A549 (cell line): ENCODE measurements around the gene PLA2G4A. TPM values are rescaled to one million over a fixed set of nuclear protein-coding genes. Genes with fewer than 3 reads are reported as not detected.

Experiments used
- ATAC-seq, 2 experiments: fragments of 200-7000 bp in 1 of 2; fragments of >200 bp in 1 of 2; cut with Nextera tagmentation in 1 of 2; cut with Tn5 transposase in 1 of 2; 3 replicates each; pipeline versions ENCODE4 v1.8.0 to v1.9.1; 2018 to 2020; ENCODE audit warnings: mild to moderate bottlenecking in 1 of 2, moderate library complexity in 1 of 2
- CTCF ChIA-PET: fragments of 300-600 bp; sonication (Branson Sonifier 250); formaldehyde crosslinking; extraction: SDS; loops from one replicate; lab custom pipeline; 2021; ENCODE audit warnings: antibody characterized with exemption, inconsistent platforms; lab: Yijun Ruan, JAX
- POLR2A ChIA-PET: fragments of 350-600 bp; formaldehyde crosslinking; extraction: SDS; loops from one replicate; lab custom pipeline; 2021; ENCODE audit warnings: antibody characterized with exemption, inconsistent platforms; lab: Yijun Ruan, JAX
- DNase-seq, 2 experiments: peaks; one replicate each; pipeline versions ENCODE4 v3.0.0 to v3.0.0-alpha.2; 2011 to 2016; ENCODE audit warnings: low read depth in 1 of 2, low spot score in 1 of 2
- FAIRE-seq: peaks from 2 replicates; lab custom pipeline; 2011; peaks lifted over from hg19 to GRCh38; lab: Jason Lieb, UNC
- H3K27ac ChIP-seq, 2 experiments: fragments of >200 bp; sonication (Bioruptor Twin); formaldehyde crosslinking; 3 replicates each; pipeline ENCODE4 v1.5.1; 2016 to 2017
- H3K4me1 ChIP-seq: fragments of >200 bp; sonication (Bioruptor Twin); formaldehyde crosslinking; 3 replicates; pipeline ENCODE4 v1.6.1; 2016
- H3K4me2 ChIP-seq: fragments of >200 bp; sonication (Bioruptor Twin); formaldehyde crosslinking; 3 replicates; pipeline ENCODE4 v1.6.1; 2016
- H3K4me3 ChIP-seq: fragments of >200 bp; sonication (Bioruptor Twin); formaldehyde crosslinking; 3 replicates; pipeline ENCODE4 v1.5.1; 2016
- H3K9me3 ChIP-seq: fragments of >200 bp; sonication (Bioruptor Twin); formaldehyde crosslinking; 3 replicates; pipeline ENCODE4 v1.6.1; 2016
- BHLHE40 ChIP-seq: IDR thresholded peaks from 2 replicates; pipeline ENCODE4 v1.6.1; 2012; ENCODE audit warnings: low read depth, low read length, inconsistent platforms
- CBX2 ChIP-seq: fragments of 200-600 bp; sonication (generic); IDR thresholded peaks from 2 replicates; pipeline ENCODE4 v1.6.1; 2016; ENCODE audit warnings: low read depth, mild to moderate bottlenecking, borderline replicate concordance
- CBX8 ChIP-seq: fragments of 200-600 bp; sonication (generic); IDR thresholded peaks from 2 replicates; pipeline ENCODE4 v1.6.1; 2016
- CHD2 ChIP-seq: fragments of 150-350 bp; IDR thresholded peaks from 2 replicates; pipeline ENCODE4 v1.6.1; 2014; ENCODE audit warnings: low read length; ENCODE audit not compliant: partially characterized antibody
- EHF ChIP-seq: fragments of 250-450 bp; sonication (Bioruptor Pico); IDR thresholded peaks from 2 replicates; pipeline ENCODE4 v1.5.0; 2020; ENCODE audit warnings: mild to moderate bottlenecking
- EHMT2 ChIP-seq: fragments of 200-600 bp; sonication (generic); IDR thresholded peaks from 2 replicates; pipeline ENCODE4 v1.6.1; 2016; ENCODE audit warnings: antibody characterized with exemption, low read depth, mild to moderate bottlenecking, moderate library complexity
- FOSB ChIP-seq: fragments of 250-450 bp; sonication (Bioruptor Pico); IDR thresholded peaks from 2 replicates; pipeline ENCODE4 v1.5.0; 2020; ENCODE audit warnings: mild to moderate bottlenecking, moderate library complexity
- FOSL2 ChIP-seq, 2 experiments: fragments of 450-650 bp in 1 of 2; fragments of >200 bp in 1 of 2; sonication (Bioruptor Twin) in 1 of 2; formaldehyde crosslinking; IDR thresholded peaks; 2 replicates each; pipeline versions ENCODE4 v1.5.0 to v1.6.1; 2016 to 2020; ENCODE audit warnings: mild to moderate bottlenecking in 1 of 2, moderate library complexity in 1 of 2
- GATA3 ChIP-seq: IDR thresholded peaks from 2 replicates; pipeline ENCODE4 v1.6.1; 2012; ENCODE audit warnings: borderline replicate concordance
- HEYL ChIP-seq: fragments of 250-450 bp; sonication (Bioruptor Pico); IDR thresholded peaks from 2 replicates; pipeline ENCODE4 v1.8.0; 2021; ENCODE audit warnings: mild to moderate bottlenecking, moderate library complexity
- HOXB13 ChIP-seq: fragments of 250-450 bp; sonication (Bioruptor Pico); IDR thresholded peaks from 2 replicates; pipeline ENCODE4 v1.5.0; 2020; ENCODE audit warnings: low read depth, mild to moderate bottlenecking, moderate library complexity
- JUNB ChIP-seq: fragments of >200 bp; sonication (Bioruptor Twin); formaldehyde crosslinking; IDR thresholded peaks from 2 replicates; pipeline ENCODE4 v1.6.1; 2016
- MAFK ChIP-seq: fragments of 450-650 bp; IDR thresholded peaks from 2 replicates; pipeline ENCODE4 v1.6.1; 2014; ENCODE audit not compliant: partially characterized antibody
- MAZ ChIP-seq: fragments of 150-350 bp; IDR thresholded peaks from 2 replicates; pipeline ENCODE4 v1.6.1; 2014; ENCODE audit warnings: antibody characterized with exemption, low read depth, low read length, borderline replicate concordance
- MYC ChIP-seq: IDR thresholded peaks from 2 replicates; pipeline ENCODE4 v1.6.1; 2012; ENCODE audit warnings: mild to moderate bottlenecking, inconsistent platforms, low read length, improper control_type of control experiment, borderline replicate concordance
- NFE2L2 ChIP-seq: fragments of 150-350 bp; conservative IDR thresholded peaks from 2 replicates; pipeline ENCODE4 v1.6.1; 2014; ENCODE audit warnings: low read length
- NR3C1 ChIP-seq: fragments of >200 bp; sonication (Bioruptor Twin); formaldehyde crosslinking; IDR thresholded peaks from 3 replicates; pipeline ENCODE4 v1.6.1; 2017
- PHF8 ChIP-seq: fragments of 200-600 bp; sonication (generic); IDR thresholded peaks from 2 replicates; pipeline ENCODE4 v1.6.1; 2016; ENCODE audit warnings: low read depth, mild to moderate bottlenecking, antibody characterized with exemption, moderate library complexity, borderline replicate concordance
- POLR2A ChIP-seq: IDR thresholded peaks from 2 replicates; pipeline ENCODE4 v1.6.1; 2012; ENCODE audit warnings: mild to moderate bottlenecking, low read length
- POLR2AphosphoS2 ChIP-seq: conservative IDR thresholded peaks from 2 replicates; pipeline ENCODE4 v1.6.1; 2012; ENCODE audit warnings: low read length, improper control_type of control experiment, inconsistent platforms
- RAD21 ChIP-seq, 2 experiments: fragments of >200 bp in 1 of 2; sonication (Bioruptor Twin) in 1 of 2; formaldehyde crosslinking in 1 of 2; IDR thresholded peaks in 1 of 2; conservative IDR thresholded peaks in 1 of 2; 2 replicates in 1 of 2; 3 replicates in 1 of 2; pipeline ENCODE4 v1.6.1; 2012 to 2018; ENCODE audit warnings: inconsistent platforms in 1 of 2
- RARB ChIP-seq: fragments of 250-450 bp; sonication (Bioruptor Pico); IDR thresholded peaks from 2 replicates; pipeline ENCODE4 v1.8.0; 2021; ENCODE audit warnings: mild to moderate bottlenecking, moderate library complexity
- RCOR1 ChIP-seq: fragments of 150-350 bp; IDR thresholded peaks from 2 replicates; pipeline ENCODE4 v1.6.1; 2014; ENCODE audit warnings: antibody characterized with exemption, low read length, low read depth
- TFCP2L1 ChIP-seq: fragments of 250-450 bp; sonication (Bioruptor Pico); IDR thresholded peaks from 2 replicates; pipeline ENCODE4 v1.5.0; 2021; ENCODE audit warnings: mild to moderate bottlenecking
- ZC3H11A ChIP-seq: fragments of 450-650 bp; IDR thresholded peaks from 2 replicates; pipeline ENCODE4 v1.6.1; 2014; ENCODE audit warnings: antibody characterized with exemption, mild to moderate bottlenecking
- ZSCAN20 ChIP-seq: fragments of 250-450 bp; sonication (Bioruptor Pico); IDR thresholded peaks from 2 replicates; pipeline ENCODE4 v1.8.0; 2022; ENCODE audit warnings: mild to moderate bottlenecking, moderate library complexity
- WGBS: methylation state at CpG from one replicate; pipeline ENCODE4 v1.1.6; 2017; ENCODE audit errors: missing lambda C conversion rate; 5-methylcytosine and 5-hydroxymethylcytosine counted together
- polyA plus RNA-seq, 4 experiments: library from polyadenylated mRNA; depleted of rRNA in 3 of 4; stranded (reverse); fragments of >200 nt; fragmentation: RNase III in 1 of 4; extraction: RNeasy Plus Mini Kit Qiagen cat#74134 plus additional on column Dnase treatment in 1 of 4; gene quantifications; 2 replicates in 3 of 4; 3 replicates in 1 of 4; pipeline ENCODE4 v1.2.3, GENCODE V29; 2011 to 2017
- TF ChIP-seq, protein P1 (sequence below): IDR thresholded peaks from 2 replicates; pipeline ENCODE4 v1.6.1; 2012
- TF ChIP-seq, protein P2 (sequence below): fragments of 450-650 bp; IDR thresholded peaks from 2 replicates; pipeline ENCODE4 v1.6.1; 2014; ENCODE audit warnings: antibody characterized with exemption
- TF ChIP-seq, protein P3 (sequence below): fragments of >200 bp; sonication (Bioruptor Twin); formaldehyde crosslinking; IDR thresholded peaks from 2 replicates; pipeline ENCODE4 v1.6.1; 2016
- TF ChIP-seq, protein P4 (sequence below): fragments of >200 bp; sonication (Bioruptor Twin); formaldehyde crosslinking; IDR thresholded peaks from 3 replicates; pipeline ENCODE4 v1.5.1; 2016
- TF ChIP-seq, protein P5 (sequence below): fragments of 250-450 bp; sonication (Bioruptor Pico); IDR thresholded peaks from 2 replicates; pipeline ENCODE4 v1.5.0; 2020; ENCODE audit warnings: low read depth, mild to moderate bottlenecking, moderate library complexity

Gene PLA2G4A
- polyA plus RNA-seq, 2 of the 4 experiments (the other 2 are of a cell fraction), result 26.3 to 80.4 TPM

DNA sequence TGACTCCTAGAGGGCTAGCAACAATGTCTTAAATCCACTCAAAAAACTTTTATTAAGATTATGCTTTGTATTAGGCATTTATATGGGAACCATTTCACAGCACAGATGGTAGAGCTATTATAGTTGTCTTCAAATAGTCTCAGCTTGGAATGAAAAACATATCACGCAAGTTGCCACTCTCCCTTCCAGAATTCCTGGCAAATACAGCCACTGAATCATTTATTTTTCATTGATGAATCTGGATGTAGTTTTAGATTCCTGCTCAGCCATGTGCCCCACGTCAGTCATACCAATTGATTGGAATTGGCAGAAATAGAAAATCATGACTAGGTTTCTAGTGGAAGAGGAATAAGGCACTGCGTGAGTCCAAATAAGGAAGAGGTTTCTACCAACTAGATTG is 165.2 kb downstream of the PLA2G4A start:
- WGBS, result 70% methylated on average over 3 of the region's 3 CpGs
- H3K9me3 ChIP-seq, result no peaks in the 10 kb centered on the region
- ChIA-PET POLR2A (no interaction called here), CTCF (interaction anchor here (1.5 to 2.5 kb wide), 2 partner anchors 8 to 388 kb away, joined by 4 to 10 read pairs; no protein-coding TSS in a partner anchor)
- no peak overlapping the region for H3K4me3 ChIP-seq
- no peak for DNase-seq
- no peaks in the 10 kb centered on the region for H3K4me1 ChIP-seq
- H3K4me2 ChIP-seq, result no peak overlapping the region
- no peak overlapping the region for H3K27ac ChIP-seq
- TF ChIP-seq PHF8 (no peak), HOXB13 (CRISPR knock-in tag) (no peak), NFE2L2 (no peak), GATA3 (no peak), RARB (CRISPR knock-in tag) (no peak), POLR2AphosphoS2 (no peak), EHF (no peak), CBX2 (no peak), FOSB (CRISPR knock-in tag) (no peak), POLR2A (no peak), JUNB (no peak), RAD21 (conservative IDR thresholded peaks at IDR 0.05 in 1 of 2, IDR thresholded peaks at IDR 0.05 in 1 of 2) (no peak), CBX8 (no peak), BHLHE40 (no peak), HEYL (CRISPR knock-in tag) (no peak), MYC (no peak), CHD2 (no peak)
- TF ChIP-seq, protein P1, sequence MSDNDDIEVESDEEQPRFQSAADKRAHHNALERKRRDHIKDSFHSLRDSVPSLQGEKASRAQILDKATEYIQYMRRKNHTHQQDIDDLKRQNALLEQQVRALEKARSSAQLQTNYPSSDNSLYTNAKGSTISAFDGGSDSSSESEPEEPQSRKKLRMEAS, result no peak
- TF ChIP-seq, protein P2, sequence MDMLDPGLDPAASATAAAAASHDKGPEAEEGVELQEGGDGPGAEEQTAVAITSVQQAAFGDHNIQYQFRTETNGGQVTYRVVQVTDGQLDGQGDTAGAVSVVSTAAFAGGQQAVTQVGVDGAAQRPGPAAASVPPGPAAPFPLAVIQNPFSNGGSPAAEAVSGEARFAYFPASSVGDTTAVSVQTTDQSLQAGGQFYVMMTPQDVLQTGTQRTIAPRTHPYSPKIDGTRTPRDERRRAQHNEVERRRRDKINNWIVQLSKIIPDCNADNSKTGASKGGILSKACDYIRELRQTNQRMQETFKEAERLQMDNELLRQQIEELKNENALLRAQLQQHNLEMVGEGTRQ, result no peak
- TF ChIP-seq, protein P3, sequence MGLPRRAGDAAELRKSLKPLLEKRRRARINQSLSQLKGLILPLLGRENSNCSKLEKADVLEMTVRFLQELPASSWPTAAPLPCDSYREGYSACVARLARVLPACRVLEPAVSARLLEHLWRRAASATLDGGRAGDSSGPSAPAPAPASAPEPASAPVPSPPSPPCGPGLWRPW, result no peak
- TF ChIP-seq, all 56 proteins: peak for 0
- no peak for FAIRE-seq
- ATAC-seq, result no peak

DNA sequence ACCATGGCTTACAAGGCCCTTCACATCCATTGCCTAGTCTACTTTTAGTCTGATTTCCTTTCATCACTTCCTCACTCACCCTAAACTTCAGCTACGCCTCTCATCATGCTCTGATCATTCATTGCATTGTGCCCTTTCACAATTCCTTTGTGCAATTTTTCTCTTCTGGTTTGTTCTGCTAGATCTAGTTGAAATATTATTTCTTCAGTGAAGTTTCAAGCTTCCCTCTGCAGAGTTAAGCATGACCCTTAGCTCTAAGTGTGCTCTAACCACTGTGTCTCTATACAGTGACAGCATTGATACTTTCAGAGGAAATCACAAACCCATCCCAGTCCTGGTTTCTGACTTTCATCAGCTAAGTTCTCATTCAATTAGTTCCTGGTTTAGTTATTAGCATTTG is 166.1 kb downstream of the PLA2G4A start:
- Histone ChIP-seq H3K27ac (no peak overlapping the region), H3K4me2 (no peak overlapping the region), H3K4me1 (no peaks in the 10 kb centered on the region), H3K9me3 (no peaks in the 10 kb centered on the region), H3K4me3 (no peak overlapping the region)
- ATAC-seq (no peak), DNase-seq (no peak), FAIRE-seq (no peak)
- ChIA-PET POLR2A (no interaction called here), CTCF (interaction anchor here (0.6 to 2.5 kb wide), 4 partner anchors 9 to 698 kb away, joined by 3 to 10 read pairs (median 4); no protein-coding TSS in a partner anchor)
- WGBS, result 84% methylated on average over 1 of the region's 1 CpG
- no peak for TF ChIP-seq RCOR1
- no peak for TF ChIP-seq MAFK
- TF ChIP-seq PHF8, result no peak
- TF ChIP-seq GATA3, result no peak
- no peak for TF ChIP-seq MAZ
- no peak for TF ChIP-seq TFCP2L1 (CRISPR knock-in tag)
- no peak for TF ChIP-seq FOSL2 (IDR thresholded peaks at IDR 0.05)
- no peak for TF ChIP-seq FOSL2 (CRISPR knock-in tag; IDR thresholded peaks at IDR 0.05)
- no peak for TF ChIP-seq EHMT2
- TF ChIP-seq, protein P4, sequence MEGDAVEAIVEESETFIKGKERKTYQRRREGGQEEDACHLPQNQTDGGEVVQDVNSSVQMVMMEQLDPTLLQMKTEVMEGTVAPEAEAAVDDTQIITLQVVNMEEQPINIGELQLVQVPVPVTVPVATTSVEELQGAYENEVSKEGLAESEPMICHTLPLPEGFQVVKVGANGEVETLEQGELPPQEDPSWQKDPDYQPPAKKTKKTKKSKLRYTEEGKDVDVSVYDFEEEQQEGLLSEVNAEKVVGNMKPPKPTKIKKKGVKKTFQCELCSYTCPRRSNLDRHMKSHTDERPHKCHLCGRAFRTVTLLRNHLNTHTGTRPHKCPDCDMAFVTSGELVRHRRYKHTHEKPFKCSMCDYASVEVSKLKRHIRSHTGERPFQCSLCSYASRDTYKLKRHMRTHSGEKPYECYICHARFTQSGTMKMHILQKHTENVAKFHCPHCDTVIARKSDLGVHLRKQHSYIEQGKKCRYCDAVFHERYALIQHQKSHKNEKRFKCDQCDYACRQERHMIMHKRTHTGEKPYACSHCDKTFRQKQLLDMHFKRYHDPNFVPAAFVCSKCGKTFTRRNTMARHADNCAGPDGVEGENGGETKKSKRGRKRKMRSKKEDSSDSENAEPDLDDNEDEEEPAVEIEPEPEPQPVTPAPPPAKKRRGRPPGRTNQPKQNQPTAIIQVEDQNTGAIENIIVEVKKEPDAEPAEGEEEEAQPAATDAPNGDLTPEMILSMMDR, result no peak
- TF ChIP-seq, protein P2, result no peak
- TF ChIP-seq NR3C1, result no peak
- TF ChIP-seq EHF, result no peak
- no peak for TF ChIP-seq ZC3H11A
- no peak for TF ChIP-seq ZSCAN20
- TF ChIP-seq, protein P5, sequence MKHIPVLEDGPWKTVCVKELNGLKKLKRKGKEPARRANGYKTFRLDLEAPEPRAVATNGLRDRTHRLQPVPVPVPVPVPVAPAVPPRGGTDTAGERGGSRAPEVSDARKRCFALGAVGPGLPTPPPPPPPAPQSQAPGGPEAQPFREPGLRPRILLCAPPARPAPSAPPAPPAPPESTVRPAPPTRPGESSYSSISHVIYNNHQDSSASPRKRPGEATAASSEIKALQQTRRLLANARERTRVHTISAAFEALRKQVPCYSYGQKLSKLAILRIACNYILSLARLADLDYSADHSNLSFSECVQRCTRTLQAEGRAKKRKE (CRISPR knock-in tag), result no peak
- no peak for TF ChIP-seq CBX8
